GM19099 (cell line): Measurements from ENCODE around the gene PCSK2.

Experiments
- POLR2A ChIP-seq: IDR thresholded peaks from 3 replicates; pipeline ENCODE4 v1.6.1; 2011; ENCODE audit warnings: low read depth; ENCODE audit not compliant: insufficient read length; ENCODE audit errors: extremely low read depth

Gene PCSK2

DNA sequence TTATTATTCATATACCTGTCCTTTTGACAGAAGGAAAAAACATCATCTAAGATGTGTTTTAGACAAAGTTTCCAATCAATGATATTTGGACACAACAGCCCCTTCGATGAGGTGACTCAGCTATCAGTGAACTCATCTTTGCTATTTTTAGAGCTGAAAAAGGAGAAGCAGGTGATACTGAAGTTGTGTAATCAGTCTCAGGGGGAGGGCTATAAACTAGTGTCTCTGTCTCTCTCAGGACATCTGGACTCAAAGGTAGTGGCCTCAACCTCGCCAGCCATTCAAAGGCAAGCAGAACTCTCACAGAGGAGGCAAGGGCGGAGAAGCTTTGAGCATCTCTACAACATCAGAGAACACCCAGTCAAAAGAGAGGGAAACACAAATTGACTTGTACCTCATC is 168.9 kb downstream of the PCSK2 start:
- no peak for TF ChIP-seq POLR2A

DNA sequence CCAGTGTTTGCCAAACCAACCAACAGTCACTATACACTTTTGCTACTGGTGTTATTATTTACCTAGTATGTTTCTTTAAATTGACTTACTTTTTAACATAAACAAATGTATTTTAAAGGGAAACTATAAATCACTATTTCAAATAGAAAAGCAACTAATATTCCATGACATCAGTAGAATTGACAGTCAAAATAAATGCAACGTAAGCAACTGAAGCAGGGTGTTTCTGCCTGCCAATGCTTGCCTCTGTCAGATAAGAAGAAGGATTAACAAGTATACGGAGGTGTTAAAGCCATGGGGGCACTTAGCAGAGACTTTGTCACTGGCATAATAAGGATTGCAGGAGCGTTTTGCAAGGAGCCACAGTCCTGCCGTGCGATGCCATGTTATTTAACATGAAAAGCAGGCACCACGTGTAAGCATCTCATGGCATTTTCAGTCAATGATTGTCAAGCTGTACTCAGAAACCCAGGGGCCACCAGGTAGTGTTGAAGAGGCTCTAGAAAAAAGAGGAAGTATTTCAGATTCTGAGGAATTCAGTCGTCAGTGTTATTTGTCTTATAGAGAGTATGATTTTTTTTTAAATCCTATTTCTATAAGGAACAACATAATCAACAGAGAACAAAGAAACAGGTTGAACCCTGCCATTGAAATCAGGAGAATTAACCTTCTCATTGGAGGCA is 172.6 kb downstream of the PCSK2 start:
- TF ChIP-seq POLR2A = no peak

DNA sequence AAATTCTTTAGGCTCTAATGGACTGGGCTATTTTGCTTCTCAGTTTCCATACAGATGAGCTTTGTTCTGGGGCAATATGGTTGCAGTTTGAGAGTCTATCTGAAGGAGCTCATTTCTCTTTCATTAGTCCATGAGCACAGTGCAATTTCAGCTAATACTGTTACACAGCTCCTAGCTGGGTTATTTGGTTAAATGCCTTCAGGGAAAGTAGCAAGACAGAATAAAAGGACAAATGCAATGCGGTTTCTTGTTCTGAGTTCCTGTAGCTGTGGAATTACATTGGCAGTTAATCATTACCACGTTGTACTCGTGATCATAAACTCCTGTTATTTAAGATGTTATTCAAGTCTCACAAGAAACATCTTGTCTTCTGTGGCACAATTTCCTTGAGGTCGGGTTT is 176.6 kb downstream of the PCSK2 start:
- TF ChIP-seq POLR2A = no peak

DNA sequence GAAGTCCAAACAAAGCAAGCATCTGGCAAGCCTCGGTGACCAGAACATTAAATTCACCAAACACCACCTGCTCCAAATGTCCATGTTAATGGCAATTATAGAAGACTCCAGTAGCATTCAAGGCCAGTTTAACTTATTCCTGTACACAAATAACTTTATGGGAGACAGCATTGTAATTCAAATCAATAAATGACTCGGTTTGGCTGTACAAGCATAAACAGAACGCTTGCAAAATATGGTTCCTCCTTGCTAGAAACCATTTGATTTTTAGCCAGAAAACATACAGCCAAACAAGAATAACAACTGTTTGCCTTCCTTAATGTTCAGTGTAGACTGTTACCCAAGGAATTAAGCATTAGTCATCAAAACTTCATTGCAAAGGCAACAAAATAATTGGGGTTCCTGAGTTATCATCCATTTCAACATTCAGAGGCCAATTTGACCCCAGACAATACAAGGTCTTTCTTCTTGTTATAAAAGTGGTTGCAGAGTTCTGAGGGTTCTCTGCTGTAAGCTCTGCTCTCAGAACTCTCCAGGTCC is 179.3 kb downstream of the PCSK2 start:
- no peak for TF ChIP-seq POLR2A

DNA sequence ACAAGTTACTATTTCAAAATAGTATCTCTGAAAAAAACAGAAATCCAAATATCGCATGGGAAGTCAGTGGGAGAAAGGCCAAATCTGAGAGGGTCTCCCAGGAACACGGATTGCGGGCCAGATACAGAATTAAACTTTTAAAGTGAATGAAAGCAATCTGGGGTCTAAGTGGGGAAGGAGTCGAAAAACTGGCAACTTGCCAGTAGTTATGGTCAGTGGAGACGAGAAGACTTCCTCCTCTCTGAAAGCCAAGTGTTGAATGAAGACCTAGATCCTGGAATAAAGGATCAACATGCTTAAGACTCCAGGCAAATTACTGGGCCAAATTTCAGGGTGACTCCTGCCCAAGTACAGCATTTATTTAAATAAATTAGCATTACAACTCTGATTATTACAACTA is 180.7 kb downstream of the PCSK2 start:
- TF ChIP-seq POLR2A = no peak

DNA sequence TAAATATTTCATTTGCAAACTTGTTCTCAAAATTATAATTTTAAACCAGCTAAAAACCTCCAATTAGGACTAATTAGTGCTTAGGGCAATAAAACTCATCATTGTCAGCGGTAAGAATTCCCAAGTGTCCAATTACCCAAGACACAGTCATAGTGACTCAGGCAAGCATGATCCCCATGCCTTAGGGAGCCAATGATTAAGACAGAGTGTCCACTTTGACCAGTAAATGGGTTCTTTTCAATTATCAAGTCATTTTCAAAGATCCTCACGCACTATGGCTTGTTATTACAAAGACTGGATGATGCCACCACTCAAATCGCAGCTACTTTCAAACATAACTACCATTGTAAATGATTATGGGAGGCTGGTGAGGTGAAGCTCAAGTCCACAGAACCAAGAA is 190.4 kb downstream of the PCSK2 start:
- no peak for TF ChIP-seq POLR2A

DNA sequence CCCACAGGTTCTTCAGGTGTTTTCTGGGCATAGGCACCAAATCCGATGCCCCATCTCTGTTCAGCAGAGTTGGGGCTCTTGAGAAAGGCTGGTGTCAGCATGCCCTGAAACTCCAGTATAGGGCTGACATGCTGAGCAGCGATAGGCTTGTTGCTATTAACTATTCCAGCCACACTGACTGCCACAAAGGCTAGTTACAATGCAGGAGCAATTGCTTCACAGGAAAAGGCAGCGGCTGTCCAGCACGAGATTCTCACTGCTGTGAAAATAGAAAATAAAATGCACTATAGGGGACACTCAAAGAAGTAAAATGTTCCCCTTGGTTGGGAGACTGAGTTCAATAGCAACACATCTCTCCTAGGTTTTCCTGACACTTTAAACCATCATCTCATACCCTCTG is 191.9 kb downstream of the PCSK2 start:
- no peak for TF ChIP-seq POLR2A

- TF ChIP-seq POLR2A = no peak
Observed at GRCh38 chr20:17419479-17420041, 192.7 kb downstream of the PCSK2 start.

GRCh38 chr20:17421493-17421892 is 194.7 kb downstream of the PCSK2 start:
- no peak for TF ChIP-seq POLR2A

DNA sequence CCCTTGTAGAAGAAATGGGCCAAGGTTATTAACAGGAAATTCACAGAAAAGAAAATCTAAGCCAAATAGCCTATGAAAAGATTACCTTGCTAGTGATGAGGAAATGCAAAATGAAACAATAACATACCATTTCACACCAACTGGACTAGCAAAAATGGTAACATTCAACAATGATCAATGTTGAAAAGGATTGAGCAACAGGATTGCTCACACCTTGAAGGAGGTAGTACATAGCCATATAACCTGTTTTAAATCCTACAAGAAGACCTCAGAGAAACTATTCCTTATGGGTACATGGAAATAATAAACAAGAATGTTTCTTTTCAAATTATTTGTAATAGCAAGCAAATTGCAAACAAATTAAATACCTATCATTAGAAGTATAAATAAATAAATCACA is 196.9 kb downstream of the PCSK2 start:
- TF ChIP-seq POLR2A = no peak

GRCh38 chr20:17427638-17428037 is 200.8 kb downstream of the PCSK2 start:
- no peak for TF ChIP-seq POLR2A

DNA sequence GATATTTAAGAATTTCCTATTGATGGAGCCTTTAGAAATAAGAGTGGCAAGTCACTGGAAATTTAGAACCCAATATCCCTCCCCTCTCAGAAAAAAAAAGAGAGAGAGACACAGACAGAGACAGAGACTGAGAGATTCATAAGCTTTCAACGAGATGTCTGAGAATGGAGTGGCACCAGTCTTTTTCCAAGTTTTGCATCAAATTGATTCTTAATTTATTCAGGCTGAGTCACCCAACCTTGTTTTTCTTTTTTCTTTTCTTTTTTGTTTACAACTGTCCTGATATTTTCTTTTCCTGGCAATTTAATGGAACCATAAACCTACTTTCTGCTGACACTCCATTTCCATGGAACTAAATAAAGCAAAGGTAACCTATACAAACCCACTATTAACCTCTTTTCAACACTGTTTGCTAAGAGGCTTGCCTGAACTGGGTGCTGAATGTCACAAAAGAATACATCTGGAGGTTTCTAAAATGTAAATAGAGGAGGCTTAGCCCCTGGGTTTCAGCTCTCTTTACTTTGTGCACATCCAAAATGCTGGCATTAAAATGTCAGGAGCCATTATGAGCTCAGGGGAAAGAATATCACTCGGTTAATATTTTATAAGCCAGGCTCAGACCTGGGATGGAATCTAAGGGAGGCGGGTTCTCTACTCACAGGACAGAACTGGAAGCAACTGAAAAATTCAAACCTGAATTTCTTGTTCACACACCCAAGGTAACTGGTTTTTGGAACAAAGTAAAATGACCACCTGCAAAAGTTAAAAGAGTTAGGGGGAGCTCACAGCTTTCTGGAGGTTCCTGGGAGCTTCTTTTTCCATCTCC is 203.5 kb downstream of the PCSK2 start:
- TF ChIP-seq POLR2A = no peak

- TF ChIP-seq POLR2A = no peak
Observed at GRCh38 chr20:17431621-17432364, 205.0 kb downstream of the PCSK2 start.

DNA sequence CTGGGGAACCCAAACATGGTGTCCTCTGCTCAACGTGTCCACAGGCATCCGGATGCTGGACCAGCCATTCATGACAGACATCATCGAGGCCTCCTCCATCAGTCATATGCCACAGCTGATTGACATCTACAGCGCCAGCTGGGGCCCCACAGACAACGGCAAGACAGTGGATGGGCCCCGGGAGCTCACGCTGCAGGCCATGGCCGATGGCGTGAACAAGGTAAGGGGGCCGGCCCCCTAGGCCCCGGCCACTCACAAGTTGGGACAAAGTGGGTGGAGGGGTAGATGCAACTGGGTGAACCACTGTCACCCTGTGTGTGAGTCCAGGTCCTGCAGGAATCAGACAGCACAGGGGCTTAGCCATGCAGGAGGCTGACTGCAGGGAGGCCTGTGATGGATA is 209.8 kb downstream of the PCSK2 start:
- TF ChIP-seq POLR2A = no peak

- no peak for TF ChIP-seq POLR2A
Observed at GRCh38 chr20:17437251-17437650, 210.4 kb downstream of the PCSK2 start.
